ENCODE data around the gene OVOL1. TPM values are rescaled to one million over a fixed set of nuclear protein-coding genes. Genes with fewer than 3 reads are reported as not detected.

Gene OVOL1
- total RNA-seq, 1 donor from 2014 or later = 4.7 TPM

DNA sequence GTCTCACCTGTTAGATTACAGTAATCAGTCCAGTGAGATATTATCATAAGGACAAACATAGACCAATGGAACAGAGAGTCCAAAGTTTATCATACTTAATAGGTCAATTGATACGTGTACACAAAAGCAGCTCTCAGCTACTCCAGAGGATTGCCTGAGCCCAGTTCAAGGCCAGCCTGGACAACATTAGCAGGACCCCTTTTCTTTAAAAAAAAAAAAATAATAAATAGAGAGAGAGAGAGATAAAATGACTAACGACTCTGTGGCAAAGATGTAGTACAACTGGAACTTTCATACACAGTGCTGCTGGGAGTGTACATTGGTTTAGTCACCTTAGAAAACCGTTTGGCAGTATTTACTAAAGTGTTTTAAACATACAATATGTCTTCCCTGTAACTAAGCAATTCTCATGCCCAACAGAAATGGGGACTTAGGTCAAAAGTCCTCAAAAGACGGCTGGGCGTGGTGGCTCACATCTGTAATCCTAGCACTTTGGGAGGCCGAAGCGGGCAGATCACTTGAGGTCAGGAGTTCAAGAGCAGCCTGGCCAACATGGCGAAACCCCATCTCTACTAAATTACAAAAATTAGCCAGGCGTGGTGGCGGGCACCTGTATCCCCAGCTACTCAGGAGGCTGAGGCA is 57.5 kb downstream of the OVOL1 start:
- TF ChIP-seq CTCF (IDR thresholded peaks at IDR 0.05; ENCODE audit: unreplicated experiment) = no peak
- no peaks in the 10 kb centered on the region for H3K27me3 Mint-ChIP-seq (ENCODE audit: low read depth)
- H3K4me3 Mint-ChIP-seq = no peak overlapping the region
- no peak for DNase-seq (ENCODE audit: low spot score in 2 of 2, unreplicated experiment in 2 of 2)
- H3K4me1 Mint-ChIP-seq = peaks cover 4% of the 10 kb centered on the region
- no peaks in the 10 kb centered on the region for H3K9me3 Mint-ChIP-seq
- no peaks in the 10 kb centered on the region for H3K36me3 Mint-ChIP-seq
- no peak overlapping the region for H3K27ac Mint-ChIP-seq

Other genes with a start within 250 kb of the OVOL1 start
- 314 to 333 TPM (median 318 TPM) in 3 replicates for gene LTBP3, start 228.7 kb upstream of the OVOL1 start, total RNA-seq
- 23.1 to 27.8 TPM (median 27.4 TPM) in 3 replicates for gene ZNRD2, start 216.6 kb upstream of the OVOL1 start, total RNA-seq
- gene FAM89B, start 214.5 kb upstream of the OVOL1 start, total RNA-seq = 56.7 to 61.5 TPM (median 57.6 TPM) in 3 replicates
- gene EHBP1L1, start 211.0 kb upstream of the OVOL1 start, total RNA-seq = 30.4 to 35.2 TPM (median 33.8 TPM) in 3 replicates
- gene KCNK7, start 191.3 kb upstream of the OVOL1 start, total RNA-seq = 0.95 to 2.4 TPM (median 1.7 TPM) in 3 replicates
- 46.8 to 52.0 TPM (median 47.5 TPM) in 3 replicates for gene MAP3K11, start 172.8 kb upstream of the OVOL1 start, total RNA-seq
- 59.0 to 61.8 TPM (median 61.3 TPM) in 3 replicates for gene PCNX3, start 171.3 kb upstream of the OVOL1 start, total RNA-seq
- 37.1 to 42.9 TPM (median 37.5 TPM) in 3 replicates for gene SIPA1, start 149.0 kb upstream of the OVOL1 start, total RNA-seq
- gene RELA, start 124.1 kb upstream of the OVOL1 start, total RNA-seq = 95.6 to 98.8 TPM (median 96.8 TPM) in 3 replicates
- gene KAT5, start 74.8 kb upstream of the OVOL1 start, total RNA-seq = 72.0 to 77.8 TPM (median 77.1 TPM) in 3 replicates
- gene RNASEH2C, start 66.3 kb upstream of the OVOL1 start, total RNA-seq = 41.8 to 45.0 TPM (median 42.4 TPM) in 3 replicates
- 23.3 to 24.9 TPM (median 24.3 TPM) in 3 replicates for gene AP5B1, start 6.1 kb upstream of the OVOL1 start, total RNA-seq
- gene SNX32, start 46.9 kb downstream of the OVOL1 start, total RNA-seq = 6.8 to 10.7 TPM (median 7.5 TPM) in 3 replicates
- gene CFL1, start 71.1 kb downstream of the OVOL1 start, total RNA-seq = 730 to 758 TPM (median 736 TPM) in 3 replicates
- 73.3 to 74.9 TPM (median 73.7 TPM) in 3 replicates for gene MUS81, start 73.4 kb downstream of the OVOL1 start, total RNA-seq
- 203 to 216 TPM (median 211 TPM) in 3 replicates for gene EFEMP2, start 85.7 kb downstream of the OVOL1 start, total RNA-seq
- not detected in 3 replicates for gene CTSW, start 92.8 kb downstream of the OVOL1 start, total RNA-seq
- 62.4 to 63.9 TPM (median 62.9 TPM) in 3 replicates for gene FIBP, start 101.4 kb downstream of the OVOL1 start, total RNA-seq
- 12.3 to 13.8 TPM (median 12.8 TPM) in 3 replicates for gene CCDC85B, start 103.6 kb downstream of the OVOL1 start, total RNA-seq
- 2.7 to 4.3 TPM (median 3.1 TPM) in 3 replicates for gene FOSL1, start 113.3 kb downstream of the OVOL1 start, total RNA-seq
- 33.4 to 34.9 TPM (median 33.9 TPM) in 3 replicates for gene C11orf68, start 132.0 kb downstream of the OVOL1 start, total RNA-seq
- gene DRAP1, start 132.4 kb downstream of the OVOL1 start, total RNA-seq = 68.5 to 74.4 TPM (median 70.9 TPM) in 3 replicates
- not detected in 3 replicates for gene TSGA10IP, start 158.4 kb downstream of the OVOL1 start, total RNA-seq
- 47.1 to 55.1 TPM (median 54.4 TPM) in 3 replicates for gene SART1, start 174.7 kb downstream of the OVOL1 start, total RNA-seq
- gene EIF1AD, start 215.1 kb downstream of the OVOL1 start, total RNA-seq = 34.0 to 37.0 TPM (median 34.2 TPM) in 3 replicates
- gene BANF1, start 215.4 kb downstream of the OVOL1 start, total RNA-seq = 170 to 195 TPM (median 176 TPM) in 3 replicates
- 1.1 to 1.2 TPM (median 1.2 TPM) in 3 replicates for gene CST6, start 224.9 kb downstream of the OVOL1 start, total RNA-seq
- not detected in 3 replicates for gene CATSPER1, start 239.4 kb downstream of the OVOL1 start, total RNA-seq

Data from mesothelial cell of epicardium (in vitro differentiated cells).